DND-41 (cell line): ENCODE measurements around the gene UVRAG.

Experiments used
- ATAC-seq: fragments of 200-7000 bp; cut with Tn5 transposase; 3 replicates; pipeline ENCODE4 v1.9.1; 2021; ENCODE audit warnings: low read depth; ENCODE audit not compliant: insufficient read depth
- DNase-seq: peaks from one replicate; pipeline ENCODE4 v3.0.0-alpha.2; 2020
- H2AFZ ChIP-seq: 2 replicates; pipeline ENCODE4 v1.6.0; 2012; ENCODE audit warnings: low read depth, low read length
- H3K27ac ChIP-seq: 2 replicates; pipeline ENCODE4 v1.5.1; 2012; ENCODE audit warnings: low read length, inconsistent platforms
- H3K27me3 ChIP-seq: fragments of 200-600 bp; sonication (generic); 2 replicates; pipeline ENCODE4 v1.6.0; 2012; ENCODE audit warnings: low read length, mild to moderate bottlenecking, inconsistent platforms; ENCODE audit not compliant: insufficient read depth, poor library complexity
- H3K36me3 ChIP-seq: 2 replicates; pipeline ENCODE4 v1.5.1; 2012; ENCODE audit warnings: low read length, inconsistent platforms; ENCODE audit not compliant: insufficient read depth
- H3K4me1 ChIP-seq: 2 replicates; pipeline ENCODE4 v1.5.1; 2012; ENCODE audit warnings: mild to moderate bottlenecking, low read length; ENCODE audit not compliant: insufficient read depth
- H3K4me2 ChIP-seq: 2 replicates; pipeline ENCODE4 v1.6.0; 2012; ENCODE audit warnings: mild to moderate bottlenecking, moderate library complexity, low read length, inconsistent platforms; ENCODE audit not compliant: insufficient read depth
- H3K4me3 ChIP-seq, 2 experiments: fragments of 200-600 bp in 1 of 2; shearing (Covaris generic) in 1 of 2; 2 replicates each; pipeline ENCODE4 v1.5.1; 2012 to 2016; ENCODE audit warnings: inconsistent platforms in 2 of 2, low read length in 2 of 2, mild to moderate bottlenecking in 2 of 2, low read depth in 1 of 2, moderate library complexity in 1 of 2
- H3K79me2 ChIP-seq: 2 replicates; pipeline ENCODE4 v1.6.0; 2012; ENCODE audit warnings: low read length, inconsistent platforms; ENCODE audit not compliant: insufficient read depth
- H3K9ac ChIP-seq: 2 replicates; pipeline ENCODE4 v1.6.0; 2012; ENCODE audit warnings: low read depth, mild to moderate bottlenecking, inconsistent platforms, low read length, moderate library complexity
- H3K9me3 ChIP-seq: 2 replicates; pipeline ENCODE4 v1.5.1; 2012; ENCODE audit warnings: low read length, moderate library complexity, mild to moderate bottlenecking, inconsistent platforms; ENCODE audit not compliant: insufficient read depth, severe bottlenecking
- H4K20me1 ChIP-seq: 2 replicates; pipeline ENCODE4 v1.6.0; 2012; ENCODE audit warnings: low read length; ENCODE audit not compliant: insufficient read depth
- EZH2 ChIP-seq: IDR thresholded peaks from 3 replicates; pipeline ENCODE4 v1.6.1; 2012; ENCODE audit warnings: borderline replicate concordance, low read depth, mild to moderate bottlenecking, moderate library complexity, low read length, inconsistent platforms; ENCODE audit not compliant: severe bottlenecking
- TF ChIP-seq, protein P1 (sequence below): IDR thresholded peaks from 2 replicates; pipeline ENCODE4 v1.5.1; 2012; ENCODE audit warnings: borderline replicate concordance, low read length, moderate library complexity, mild to moderate bottlenecking; ENCODE audit not compliant: poor library complexity, severe bottlenecking; ENCODE audit errors: extremely low read depth

UVRAG gene

DNA sequence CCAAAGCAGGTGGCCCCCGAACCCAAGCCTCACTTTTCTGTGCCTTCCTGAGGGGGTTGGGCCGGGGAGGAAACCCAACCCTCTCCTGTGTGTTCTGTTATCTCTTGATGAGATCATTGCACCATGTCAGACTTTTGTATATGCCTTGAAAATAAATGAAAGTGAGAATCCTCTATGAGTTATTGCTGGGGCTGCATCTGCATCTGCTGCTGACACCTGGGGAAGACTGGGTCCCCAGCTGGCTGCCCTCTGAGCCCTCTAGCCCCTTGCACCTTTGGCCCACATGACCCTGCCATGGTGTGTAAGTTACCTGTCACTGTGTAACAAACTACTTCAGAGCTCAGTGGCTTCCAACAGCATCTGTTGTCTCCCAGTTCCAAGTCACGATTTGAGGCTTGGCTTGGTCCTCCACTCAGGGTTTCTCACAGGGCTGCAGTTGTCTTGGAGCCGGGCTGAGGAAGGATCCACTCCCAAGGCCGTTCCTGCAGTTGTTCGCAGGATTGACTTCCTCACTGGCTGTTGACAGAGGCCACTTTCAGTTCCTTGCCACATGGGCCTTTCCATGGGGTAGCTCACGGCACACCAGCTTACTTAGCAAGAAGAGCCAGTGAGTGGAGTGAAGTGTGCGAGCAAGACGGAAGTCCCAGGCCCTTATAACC, 13.5 kb upstream of the UVRAG start:
- DNase-seq (peak; percentile 26), ATAC-seq (peak; percentile 64)
- Histone ChIP-seq H3K4me1 (peaks cover 9% of the 10 kb centered on the region), H3K27ac (no peak overlapping the region), H3K9me3 (no peaks in the 10 kb centered on the region), H3K27me3 (no peaks in the 10 kb centered on the region), H3K4me2 (no peak overlapping the region), H3K79me2 (no peaks in the 10 kb centered on the region), H3K9ac (no peak overlapping the region), H3K36me3 (no peaks in the 10 kb centered on the region), H2AFZ (no peak overlapping the region), H4K20me1 (no peaks in the 10 kb centered on the region), H3K4me3 (no peak overlapping the region)
- TF ChIP-seq EZH2 = no peak
- TF ChIP-seq, protein P1, sequence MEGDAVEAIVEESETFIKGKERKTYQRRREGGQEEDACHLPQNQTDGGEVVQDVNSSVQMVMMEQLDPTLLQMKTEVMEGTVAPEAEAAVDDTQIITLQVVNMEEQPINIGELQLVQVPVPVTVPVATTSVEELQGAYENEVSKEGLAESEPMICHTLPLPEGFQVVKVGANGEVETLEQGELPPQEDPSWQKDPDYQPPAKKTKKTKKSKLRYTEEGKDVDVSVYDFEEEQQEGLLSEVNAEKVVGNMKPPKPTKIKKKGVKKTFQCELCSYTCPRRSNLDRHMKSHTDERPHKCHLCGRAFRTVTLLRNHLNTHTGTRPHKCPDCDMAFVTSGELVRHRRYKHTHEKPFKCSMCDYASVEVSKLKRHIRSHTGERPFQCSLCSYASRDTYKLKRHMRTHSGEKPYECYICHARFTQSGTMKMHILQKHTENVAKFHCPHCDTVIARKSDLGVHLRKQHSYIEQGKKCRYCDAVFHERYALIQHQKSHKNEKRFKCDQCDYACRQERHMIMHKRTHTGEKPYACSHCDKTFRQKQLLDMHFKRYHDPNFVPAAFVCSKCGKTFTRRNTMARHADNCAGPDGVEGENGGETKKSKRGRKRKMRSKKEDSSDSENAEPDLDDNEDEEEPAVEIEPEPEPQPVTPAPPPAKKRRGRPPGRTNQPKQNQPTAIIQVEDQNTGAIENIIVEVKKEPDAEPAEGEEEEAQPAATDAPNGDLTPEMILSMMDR = no peak

DNA sequence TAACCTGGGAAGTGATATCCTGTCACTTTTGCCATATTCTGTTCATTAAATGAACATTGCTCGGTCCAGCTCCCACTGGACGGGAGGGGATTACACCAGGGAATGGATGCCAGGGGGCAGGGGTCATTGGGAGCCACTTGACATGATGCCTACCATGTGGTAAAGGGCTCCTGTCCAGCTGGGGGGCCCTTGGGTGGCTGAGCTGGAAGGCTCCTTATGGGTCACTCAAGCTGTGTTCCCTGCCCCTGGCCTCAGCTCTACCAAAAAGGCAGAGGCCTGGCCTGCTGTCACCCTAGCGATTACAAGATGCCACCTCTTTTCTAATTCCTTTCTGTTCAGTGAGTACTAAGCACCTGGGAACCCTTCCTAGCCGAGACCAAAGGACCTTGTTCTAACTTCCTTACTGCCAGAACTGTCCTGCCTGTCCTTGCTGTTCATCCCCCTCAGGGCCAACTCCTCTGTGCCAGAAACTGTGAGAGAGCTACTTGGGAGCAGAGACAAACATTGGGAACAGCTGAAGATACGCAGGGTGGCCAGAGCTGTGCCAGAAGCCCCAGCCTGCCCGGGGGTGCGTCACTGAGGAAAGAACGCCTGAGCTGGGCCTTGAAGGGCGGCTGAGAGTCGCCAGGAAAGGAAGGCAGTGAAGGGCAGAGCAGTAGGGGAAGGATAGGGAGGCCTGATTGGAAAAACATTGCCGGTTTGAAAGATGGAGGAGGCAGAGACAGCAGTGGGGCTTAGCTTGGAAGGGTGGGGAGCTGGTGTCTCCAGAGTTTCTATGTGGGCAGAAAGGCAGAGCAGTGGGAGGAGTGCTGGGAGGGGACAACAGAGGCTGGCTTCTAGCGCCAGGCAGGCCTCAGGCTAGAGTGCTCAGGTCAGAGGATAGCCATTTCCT, 12.7 kb upstream of the UVRAG start:
- no peak overlapping the region for H3K4me3 ChIP-seq
- H3K9ac ChIP-seq = no peak overlapping the region
- H3K36me3 ChIP-seq = no peaks in the 10 kb centered on the region
- H3K4me2 ChIP-seq = no peak overlapping the region
- H3K27ac ChIP-seq = no peak overlapping the region
- ATAC-seq = no peak
- no peak overlapping the region for H2AFZ ChIP-seq
- H3K4me1 ChIP-seq = peaks cover 9% of the 10 kb centered on the region
- no peaks in the 10 kb centered on the region for H3K27me3 ChIP-seq
- no peaks in the 10 kb centered on the region for H4K20me1 ChIP-seq
- no peaks in the 10 kb centered on the region for H3K9me3 ChIP-seq
- H3K79me2 ChIP-seq = no peaks in the 10 kb centered on the region
- TF ChIP-seq EZH2 = no peak
- TF ChIP-seq, protein P1 = no peak
- DNase-seq = no peak

DNA sequence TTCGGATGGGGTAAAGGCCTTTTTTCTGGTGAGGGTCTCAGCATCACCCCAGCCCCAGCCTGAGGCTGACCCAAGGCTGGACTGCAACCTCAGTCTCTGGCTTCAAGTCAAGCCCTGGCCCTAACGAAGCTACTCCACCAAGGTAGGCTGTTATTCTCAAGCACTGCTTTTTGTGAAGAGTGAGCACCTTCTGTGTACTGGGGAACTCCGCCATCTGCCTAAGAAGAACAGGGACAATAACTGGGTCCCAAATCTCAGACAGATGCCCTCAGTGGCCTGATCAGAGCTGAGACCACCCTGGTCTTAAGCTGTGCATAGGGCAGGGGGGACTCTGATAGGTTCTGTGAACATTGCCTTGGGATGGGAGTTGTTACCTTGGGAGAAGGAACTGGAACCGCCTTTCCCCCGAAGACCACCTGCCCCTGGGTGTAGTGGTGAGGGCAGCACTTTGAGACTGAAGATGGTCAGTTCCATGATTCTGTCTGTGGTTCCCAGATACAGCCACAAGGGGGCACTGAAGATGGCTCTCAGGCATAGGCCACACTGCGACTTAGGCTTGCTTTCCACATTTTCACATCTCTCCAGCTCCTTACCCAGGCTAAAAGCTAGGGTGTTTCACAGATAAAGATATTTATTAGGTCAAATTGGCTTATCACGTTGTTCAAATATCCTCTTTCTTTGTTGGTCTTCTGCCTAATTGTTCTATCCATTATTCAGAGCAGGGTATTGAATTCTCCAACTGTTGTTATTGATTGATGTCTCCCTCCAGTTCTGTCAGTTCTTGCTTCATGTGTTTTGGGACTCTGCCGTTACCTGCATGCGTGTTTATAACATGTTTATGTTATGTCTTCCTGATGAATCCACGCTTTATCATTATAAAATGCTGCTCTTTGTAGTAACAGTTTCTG, 11.8 kb upstream of the UVRAG start:
- ATAC-seq = peak; percentile 91

More for the DNA sequence above, 11.8 kb upstream of the UVRAG start:
- Histone ChIP-seq H3K4me1 (peaks cover 9% of the 10 kb centered on the region), H3K9ac (no peak overlapping the region), H3K4me3 (no peak overlapping the region), H3K79me2 (no peaks in the 10 kb centered on the region), H3K9me3 (no peaks in the 10 kb centered on the region), H3K36me3 (no peaks in the 10 kb centered on the region), H3K27me3 (no peaks in the 10 kb centered on the region), H3K4me2 (no peak overlapping the region), H3K27ac (no peak overlapping the region), H2AFZ (no peak overlapping the region), H4K20me1 (no peaks in the 10 kb centered on the region)
- peak; percentile 66 for DNase-seq
- no peak for TF ChIP-seq EZH2
- TF ChIP-seq, protein P1 = peak; percentile 92
